ENCODE results near the gene PRPF40A.
A peak's percentile ranks its signal among the peaks of the same experiment; 100 is the strongest.

PRPF40A gene

GRCh38 chr2:152644189-152644873, 72.9 kb downstream of the PRPF40A start:
- TF ChIP-seq CTCF (IDR thresholded peaks at IDR 0.05; ENCODE audit: low read length, missing control alignments), result no peak
- no peak overlapping the region for H3K4me3 ChIP-seq (replicated peaks; ENCODE audit: low read depth, low read length)
- no peak for DNase-seq (ENCODE audit: low read depth)

GRCh38 chr2:152638590-152638989, 78.7 kb downstream of the PRPF40A start:
- DNase-seq (ENCODE audit: low read depth), result no peak
- H3K4me3 ChIP-seq (replicated peaks; ENCODE audit: low read depth, low read length), result no peak overlapping the region
- TF ChIP-seq CTCF (IDR thresholded peaks at IDR 0.05; ENCODE audit: low read length, missing control alignments), result no peak

GRCh38 chr2:152638056-152638455, 79.2 kb downstream of the PRPF40A start:
- no peak overlapping the region for H3K4me3 ChIP-seq (replicated peaks; ENCODE audit: low read depth, low read length)
- DNase-seq (ENCODE audit: low read depth), result no peak
- no peak for TF ChIP-seq CTCF (IDR thresholded peaks at IDR 0.05; ENCODE audit: low read length, missing control alignments)

- no peak overlapping the region for H3K4me3 ChIP-seq (replicated peaks; ENCODE audit: low read depth, low read length)
- no peak for TF ChIP-seq CTCF (IDR thresholded peaks at IDR 0.05; ENCODE audit: low read length, missing control alignments)
These were observed 80.0 kb downstream of the PRPF40A start for GRCh38 chr2:152637251-152637650.

GRCh38 chr2:152635635-152636298, 81.5 kb downstream of the PRPF40A start:
- peak; percentile 80 for TF ChIP-seq CTCF (IDR thresholded peaks at IDR 0.05; ENCODE audit: low read length, missing control alignments)

More at GRCh38 chr2:152637251-152637650, 80.0 kb downstream of the PRPF40A start:
- DNase-seq (ENCODE audit: low read depth), result no peak

GRCh38 chr2:152632736-152633135, 84.5 kb downstream of the PRPF40A start:
- TF ChIP-seq CTCF (IDR thresholded peaks at IDR 0.05; ENCODE audit: low read length, missing control alignments), result no peak
- no peak overlapping the region for H3K4me3 ChIP-seq (replicated peaks; ENCODE audit: low read depth, low read length)
- DNase-seq (ENCODE audit: low read depth), result no peak

More at GRCh38 chr2:152635635-152636298, 81.5 kb downstream of the PRPF40A start:
- peak; percentile 68 for DNase-seq (ENCODE audit: low read depth)
- no peak overlapping the region for H3K4me3 ChIP-seq (replicated peaks; ENCODE audit: low read depth, low read length)

Measured in fibroblast of pulmonary artery (primary cell).